Loucy (cell line): ENCODE data around the gene ZBTB34.

Experiments used
- H2AFZ ChIP-seq: fragments of 200-600 bp; sonication (generic); 2 replicates; pipeline ENCODE4 v1.6.0; 2016; ENCODE audit warnings: antibody characterized with exemption, mild to moderate bottlenecking, low read length, moderate library complexity
- H3F3A ChIP-seq: fragments of 200-600 bp; 2 replicates; pipeline ENCODE4 v1.6.0; 2016; ENCODE audit warnings: antibody characterized with exemption, low read depth, mild to moderate bottlenecking
- H3K27me3 ChIP-seq: fragments of 200-600 bp; sonication (generic); 2 replicates; pipeline ENCODE4 v1.6.1; 2014; ENCODE audit warnings: low read length, mild to moderate bottlenecking; ENCODE audit not compliant: insufficient read depth, poor library complexity, severe bottlenecking
- H3K36me3 ChIP-seq: fragments of 200-600 bp; sonication (generic); 2 replicates; pipeline ENCODE4 v1.6.1; 2016; ENCODE audit warnings: low read length; ENCODE audit not compliant: insufficient read depth
- H3K4me1 ChIP-seq: fragments of 200-600 bp; sonication (generic); 2 replicates; pipeline ENCODE4 v1.5.1; 2014; ENCODE audit warnings: low read length, mild to moderate bottlenecking; ENCODE audit not compliant: insufficient read depth, poor library complexity, severe bottlenecking
- H3K4me2 ChIP-seq: fragments of 200-600 bp; sonication (generic); 2 replicates; pipeline ENCODE4 v1.6.0; 2014; ENCODE audit warnings: antibody characterized with exemption, low read length, low read depth, mild to moderate bottlenecking; ENCODE audit not compliant: poor library complexity, severe bottlenecking
- H3K4me3 ChIP-seq: fragments of 200-600 bp; sonication (generic); 2 replicates; pipeline ENCODE4 v1.5.1; 2014; ENCODE audit warnings: low read length, mild to moderate bottlenecking, mixed read lengths; ENCODE audit not compliant: poor library complexity, severe bottlenecking
- H3K79me2 ChIP-seq: fragments of 200-600 bp; sonication (generic); 2 replicates; pipeline ENCODE4 v1.6.1; 2014; ENCODE audit warnings: low read length; ENCODE audit not compliant: insufficient read depth
- H3K9ac ChIP-seq: fragments of 200-600 bp; sonication (generic); 2 replicates; pipeline ENCODE4 v1.6.0; 2014; ENCODE audit warnings: mild to moderate bottlenecking, low read depth, low read length, moderate library complexity; ENCODE audit not compliant: poor library complexity, severe bottlenecking
- H3K9me2 ChIP-seq: fragments of 200-600 bp; sonication (generic); replicated peaks from 2 replicates; pipeline ENCODE4 v1.6.1; 2016; ENCODE audit warnings: low read depth, low read length, mixed read lengths
- H3K9me3 ChIP-seq: fragments of 200-600 bp; sonication (generic); 2 replicates; pipeline ENCODE4 v1.6.1; 2014; ENCODE audit warnings: mild to moderate bottlenecking, antibody characterized with exemption, low read length, low read depth; ENCODE audit not compliant: insufficient read depth
- H4K20me1 ChIP-seq: fragments of 200-600 bp; sonication (generic); 2 replicates; pipeline ENCODE4 v1.6.0; 2014; ENCODE audit warnings: antibody characterized with exemption, low read length, mild to moderate bottlenecking; ENCODE audit not compliant: insufficient read depth, poor library complexity, severe bottlenecking
- EZH2phosphoT487 ChIP-seq: fragments of 200-600 bp; IDR thresholded peaks from 2 replicates; pipeline ENCODE4 v1.6.1; 2018; ENCODE audit warnings: antibody characterized with exemption, mild to moderate bottlenecking, moderate library complexity, borderline replicate concordance
- TF ChIP-seq, protein P1 (sequence below): fragments of 200-600 bp; sonication (generic); conservative IDR thresholded peaks from 2 replicates; pipeline ENCODE4 v1.5.1; 2014; ENCODE audit warnings: mild to moderate bottlenecking, antibody characterized with exemption, low read length

Gene ZBTB34

DNA sequence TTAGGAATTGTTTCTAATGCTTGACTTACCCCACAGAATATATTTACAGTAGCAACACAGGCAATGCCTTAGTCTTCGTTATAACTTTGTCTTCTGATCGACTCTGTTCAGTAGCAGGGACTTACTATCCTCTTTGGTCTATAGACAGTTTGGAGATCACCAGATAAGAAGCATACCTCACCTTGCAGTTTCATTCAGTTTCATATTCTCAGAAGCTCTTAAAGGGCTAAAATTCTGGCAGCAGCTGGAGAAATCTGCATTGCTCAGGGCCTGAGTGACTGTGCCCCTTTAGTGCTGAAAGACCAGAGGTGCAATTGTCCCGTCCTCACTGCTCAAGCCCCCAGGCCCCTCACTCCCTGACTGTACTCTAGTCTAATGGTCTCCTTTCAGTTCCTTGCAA, 29.6 kb upstream of the ZBTB34 start:
- no peak overlapping the region for H3K4me2 ChIP-seq
- H3K79me2 ChIP-seq, result peaks cover 20% of the 10 kb centered on the region
- no peaks in the 10 kb centered on the region for H3K9me3 ChIP-seq
- no peak overlapping the region for H3K9ac ChIP-seq
- no peaks in the 10 kb centered on the region for H4K20me1 ChIP-seq
- H3K9me2 ChIP-seq, result no peaks in the 10 kb centered on the region
- no peak overlapping the region for H3K4me3 ChIP-seq
- no peaks in the 10 kb centered on the region for H3K27me3 ChIP-seq
- H2AFZ ChIP-seq, result no peak overlapping the region
- peaks cover 6% of the 10 kb centered on the region for H3K4me1 ChIP-seq
- H3K36me3 ChIP-seq, result peaks cover 30% of the 10 kb centered on the region
- no peaks in the 10 kb centered on the region for H3F3A ChIP-seq
- TF ChIP-seq, protein P1, sequence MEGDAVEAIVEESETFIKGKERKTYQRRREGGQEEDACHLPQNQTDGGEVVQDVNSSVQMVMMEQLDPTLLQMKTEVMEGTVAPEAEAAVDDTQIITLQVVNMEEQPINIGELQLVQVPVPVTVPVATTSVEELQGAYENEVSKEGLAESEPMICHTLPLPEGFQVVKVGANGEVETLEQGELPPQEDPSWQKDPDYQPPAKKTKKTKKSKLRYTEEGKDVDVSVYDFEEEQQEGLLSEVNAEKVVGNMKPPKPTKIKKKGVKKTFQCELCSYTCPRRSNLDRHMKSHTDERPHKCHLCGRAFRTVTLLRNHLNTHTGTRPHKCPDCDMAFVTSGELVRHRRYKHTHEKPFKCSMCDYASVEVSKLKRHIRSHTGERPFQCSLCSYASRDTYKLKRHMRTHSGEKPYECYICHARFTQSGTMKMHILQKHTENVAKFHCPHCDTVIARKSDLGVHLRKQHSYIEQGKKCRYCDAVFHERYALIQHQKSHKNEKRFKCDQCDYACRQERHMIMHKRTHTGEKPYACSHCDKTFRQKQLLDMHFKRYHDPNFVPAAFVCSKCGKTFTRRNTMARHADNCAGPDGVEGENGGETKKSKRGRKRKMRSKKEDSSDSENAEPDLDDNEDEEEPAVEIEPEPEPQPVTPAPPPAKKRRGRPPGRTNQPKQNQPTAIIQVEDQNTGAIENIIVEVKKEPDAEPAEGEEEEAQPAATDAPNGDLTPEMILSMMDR, result no peak
- no peak for TF ChIP-seq EZH2phosphoT487

DNA sequence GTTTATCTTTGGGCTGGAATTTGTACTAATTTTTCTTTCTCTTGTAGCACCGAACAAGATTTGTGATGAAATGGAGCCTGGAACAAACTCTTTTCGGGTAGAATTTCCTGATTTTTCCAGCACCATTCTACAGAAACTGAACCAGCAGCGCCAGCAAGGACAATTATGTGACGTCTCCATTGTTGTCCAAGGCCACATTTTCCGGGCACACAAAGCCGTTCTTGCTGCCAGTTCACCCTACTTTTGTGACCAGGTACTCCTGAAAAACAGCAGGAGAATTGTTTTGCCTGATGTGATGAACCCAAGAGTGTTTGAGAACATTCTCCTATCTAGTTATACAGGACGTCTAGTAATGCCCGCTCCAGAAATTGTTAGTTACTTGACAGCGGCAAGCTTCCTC, 28.0 kb upstream of the ZBTB34 start:
- Histone ChIP-seq H3F3A (no peaks in the 10 kb centered on the region), H2AFZ (no peak overlapping the region), H3K79me2 (peaks cover 23% of the 10 kb centered on the region; the same call in 1 of the 2 replicates), H3K9ac (no peak overlapping the region), H3K27me3 (no peaks in the 10 kb centered on the region), H3K4me3 (no peak overlapping the region), H3K4me1 (peaks cover 9% of the 10 kb centered on the region), H3K9me3 (no peaks in the 10 kb centered on the region), H4K20me1 (no peaks in the 10 kb centered on the region), H3K9me2 (no peaks in the 10 kb centered on the region), H3K36me3 (peaks cover 30% of the 10 kb centered on the region), H3K4me2 (no peak overlapping the region)
- TF ChIP-seq, protein P1, result no peak
- TF ChIP-seq EZH2phosphoT487, result no peak

DNA sequence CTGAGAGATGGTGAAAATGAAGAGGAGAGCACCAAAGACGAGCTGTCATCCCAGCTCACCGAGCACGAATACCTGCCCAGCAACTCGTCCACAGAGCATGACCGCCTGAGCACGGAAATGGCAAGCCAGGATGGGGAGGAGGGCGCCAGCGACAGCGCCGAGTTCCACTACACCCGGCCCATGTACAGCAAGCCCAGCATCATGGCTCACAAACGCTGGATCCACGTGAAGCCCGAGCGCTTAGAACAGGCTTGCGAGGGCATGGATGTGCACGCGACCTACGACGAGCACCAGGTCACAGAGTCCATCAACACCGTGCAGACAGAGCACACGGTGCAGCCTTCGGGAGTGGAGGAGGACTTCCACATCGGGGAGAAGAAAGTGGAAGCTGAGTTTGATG, 27.4 kb upstream of the ZBTB34 start:
- H3K79me2 ChIP-seq, result peaks cover 23% of the 10 kb centered on the region; the same call in 1 of the 2 replicates
- H3F3A ChIP-seq, result no peaks in the 10 kb centered on the region
- no peak overlapping the region for H3K4me2 ChIP-seq
- H2AFZ ChIP-seq, result no peak overlapping the region
- H3K36me3 ChIP-seq, result peaks cover 30% of the 10 kb centered on the region
- no peaks in the 10 kb centered on the region for H3K9me2 ChIP-seq
- H3K4me3 ChIP-seq, result no peak overlapping the region
- no peaks in the 10 kb centered on the region for H3K9me3 ChIP-seq
- H4K20me1 ChIP-seq, result no peaks in the 10 kb centered on the region
- TF ChIP-seq, protein P1, result no peak
- peaks cover 9% of the 10 kb centered on the region for H3K4me1 ChIP-seq
- H3K9ac ChIP-seq, result no peak overlapping the region
- no peaks in the 10 kb centered on the region for H3K27me3 ChIP-seq
